ENCODE results near the gene SYPL2.

Gene SYPL2

DNA sequence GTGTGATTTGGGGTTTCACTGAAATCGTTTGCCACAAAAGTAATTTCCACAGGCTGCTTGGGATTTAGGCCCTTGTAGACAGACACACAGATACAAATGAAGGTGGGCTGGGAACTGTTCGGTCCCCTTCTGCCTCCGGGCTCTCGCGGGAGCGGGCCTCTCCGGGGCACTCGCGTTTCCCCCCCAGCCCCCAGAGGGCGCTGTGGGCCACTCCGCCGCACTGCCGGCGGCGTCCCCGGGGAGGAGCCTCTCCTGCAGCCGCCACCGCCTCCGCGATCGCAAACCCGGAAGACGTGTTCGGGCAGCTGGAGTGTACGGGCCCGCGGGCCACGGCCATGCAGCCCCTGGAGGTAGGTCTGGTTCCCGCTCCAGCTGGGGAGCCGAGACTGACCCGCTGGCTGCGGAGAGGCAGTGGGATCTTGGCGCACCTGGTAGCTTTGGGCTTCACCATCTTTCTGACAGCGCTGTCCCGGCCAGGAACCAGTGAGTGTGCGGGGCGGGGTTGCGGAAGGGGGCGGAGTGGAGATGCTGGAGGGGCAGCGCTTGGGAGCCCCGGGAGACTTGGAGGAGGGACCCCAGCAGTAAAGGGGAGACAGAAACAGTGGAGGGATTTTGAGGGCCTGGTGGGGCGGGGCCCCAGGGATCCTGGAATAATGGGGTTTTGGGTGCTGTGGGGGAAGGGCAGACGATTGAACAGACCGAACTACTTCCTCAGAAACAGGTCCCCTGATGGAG lies 27.6 kb downstream of the SYPL2 start, which contains the start of gene CYB561D1:
Gene CYB561D1 (plus strand): TSS at position 290 of the 735 bp plus-strand sequence. CDS start 46 bp downstream, at position 336.
- Mint-ChIP-seq H3K4me1 (peaks cover 51% of the 10 kb centered on the region), H3K27me3 (no peaks in the 10 kb centered on the region), H3K4me3 (peak within 1 kb of the TSS; percentile 96 to 99), H3K27ac (peak within 1 kb of the TSS; percentile 92 to 96), H3K9me3 (no peaks in the 10 kb centered on the region)
- peak; percentile 90 for ATAC-seq
- peak; percentile 91 to 93 for DNase-seq

DNA sequence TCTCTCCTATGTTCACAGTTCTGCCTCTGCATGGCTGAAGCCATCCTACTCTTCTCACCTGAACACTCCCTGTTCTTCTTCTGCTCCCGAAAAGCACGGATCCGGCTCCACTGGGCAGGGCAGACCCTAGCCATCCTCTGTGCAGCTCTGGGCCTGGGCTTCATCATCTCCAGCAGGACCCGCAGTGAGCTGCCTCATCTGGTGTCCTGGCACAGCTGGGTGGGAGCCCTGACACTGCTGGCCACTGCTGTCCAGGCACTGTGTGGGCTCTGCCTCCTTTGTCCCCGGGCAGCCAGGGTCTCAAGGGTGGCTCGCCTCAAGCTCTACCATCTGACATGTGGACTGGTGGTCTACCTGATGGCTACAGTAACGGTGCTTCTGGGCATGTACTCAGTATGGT lies 29.4 kb downstream of the SYPL2 start:
- H3K4me1 Mint-ChIP-seq, result peaks cover 69% of the 10 kb centered on the region
- ATAC-seq (no peak), DNase-seq (no peak)
- no peak overlapping the region for H3K27ac Mint-ChIP-seq
- H3K27me3 Mint-ChIP-seq, result no peaks in the 10 kb centered on the region
- H3K4me3 Mint-ChIP-seq, result peak overlapping the region; percentile 24 to 96
- H3K9me3 Mint-ChIP-seq, result no peaks in the 10 kb centered on the region

DNA sequence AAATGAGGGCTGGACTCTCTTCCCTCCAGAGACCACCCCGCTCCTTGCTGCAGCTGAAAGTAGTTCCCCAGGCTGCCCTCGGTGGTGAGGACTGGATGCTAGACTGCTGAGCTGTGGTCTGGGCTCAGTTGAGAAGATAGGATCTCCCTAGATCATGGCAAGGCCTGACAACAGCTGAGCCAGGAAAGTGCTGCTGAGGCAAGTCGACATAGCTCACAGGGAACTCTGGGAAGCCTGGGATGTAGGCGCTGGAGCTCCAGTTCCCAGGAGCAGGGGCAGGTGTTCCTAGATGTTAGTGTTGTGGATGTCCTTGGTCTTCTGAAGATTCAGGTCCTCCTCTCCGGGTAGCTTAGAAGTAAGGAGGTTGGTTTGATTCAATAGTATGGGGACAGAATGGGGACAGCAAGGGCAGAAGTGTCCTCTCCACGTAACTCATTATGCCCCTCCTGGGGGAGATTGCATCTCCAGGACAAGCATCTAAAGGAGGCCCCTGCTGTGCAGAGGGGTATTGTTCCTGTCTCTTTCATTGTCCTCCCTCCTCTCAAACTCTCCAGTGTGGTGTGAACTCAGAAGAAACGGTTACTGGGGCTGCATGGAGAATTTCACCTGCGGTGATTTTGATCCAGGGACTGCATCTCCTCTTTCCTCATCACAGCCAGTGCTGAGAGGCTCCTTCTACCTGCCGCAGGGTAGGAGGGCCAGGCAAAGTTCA lies 31.3 kb downstream of the SYPL2 start:
- H3K27ac Mint-ChIP-seq, result peak overlapping the region in 1 of 2 donors; percentile 73
- DNase-seq (no peak), ATAC-seq (no peak)
- no peaks in the 10 kb centered on the region for H3K9me3 Mint-ChIP-seq
- H3K4me3 Mint-ChIP-seq, result peak overlapping the region; percentile 41 to 69
- H3K4me1 Mint-ChIP-seq, result peaks cover 87% of the 10 kb centered on the region
- no peaks in the 10 kb centered on the region for H3K27me3 Mint-ChIP-seq

DNA sequence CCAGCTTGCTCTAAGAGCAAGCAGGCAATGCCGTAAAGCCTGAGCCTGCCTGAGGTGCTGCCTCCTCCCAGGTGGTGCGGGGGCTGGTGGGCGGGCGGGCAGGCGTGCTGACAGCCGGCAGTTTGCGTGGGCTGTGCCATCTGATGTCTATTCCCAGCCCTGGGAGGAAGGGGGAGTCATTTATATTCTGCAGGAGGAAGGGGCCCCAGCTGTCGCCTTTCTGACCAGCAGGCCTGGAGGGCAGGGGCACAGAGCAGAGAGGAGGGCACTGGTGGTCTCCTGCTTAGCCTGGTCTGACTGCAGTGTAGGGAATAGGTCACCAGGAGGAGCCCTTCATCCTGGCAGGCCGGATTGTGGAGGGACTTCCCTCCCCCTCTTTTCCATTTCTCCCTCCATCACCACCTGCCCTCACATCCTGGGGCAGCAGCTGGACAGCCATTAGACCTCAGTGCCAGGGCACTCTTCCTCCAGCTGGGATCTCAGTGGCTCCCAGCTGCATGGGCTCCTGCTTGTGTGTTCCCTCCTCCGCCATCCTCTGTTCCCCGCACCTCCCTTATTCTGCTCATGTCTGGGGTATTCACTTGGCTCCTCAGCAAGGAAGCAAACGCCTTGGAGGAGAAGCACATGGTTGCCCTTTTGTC lies 31.9 kb downstream of the SYPL2 start:
- DNase-seq, result no peak
- Mint-ChIP-seq H3K4me3 (peak overlapping the region; percentile 41 to 69), H3K27ac (no peak overlapping the region)

GRCh38 chr1:109499081-109499480 lies 32.7 kb downstream of the SYPL2 start:
- peaks cover 99% of the 10 kb centered on the region for H3K4me1 Mint-ChIP-seq
- peak overlapping the region; percentile 13 to 49 for H3K4me3 Mint-ChIP-seq
- peak overlapping the region in 1 of 2 donors; percentile 29 for H3K27ac Mint-ChIP-seq
- no peaks in the 10 kb centered on the region for H3K9me3 Mint-ChIP-seq
- DNase-seq, result no peak
- H3K27me3 Mint-ChIP-seq, result no peaks in the 10 kb centered on the region
- no peak for ATAC-seq

More for the DNA sequence above, 31.9 kb downstream of the SYPL2 start:
- H3K27me3 Mint-ChIP-seq, result no peaks in the 10 kb centered on the region
- peaks cover 93% of the 10 kb centered on the region for H3K4me1 Mint-ChIP-seq
- ATAC-seq, result no peak
- no peaks in the 10 kb centered on the region for H3K9me3 Mint-ChIP-seq

- Mint-ChIP-seq H3K4me3 (peak overlapping the region; percentile 36 to 49), H3K9me3 (no peaks in the 10 kb centered on the region), H3K4me1 (peaks cover 99% of the 10 kb centered on the region), H3K27me3 (no peaks in the 10 kb centered on the region), H3K27ac (peak overlapping the region; percentile 29 to 68)
- DNase-seq (peak in 1 of 2 donors; percentile 51), ATAC-seq (peak; percentile 28)
These were observed 33.6 kb downstream of the SYPL2 start for GRCh38 chr1:109499661-109500536.

DNA sequence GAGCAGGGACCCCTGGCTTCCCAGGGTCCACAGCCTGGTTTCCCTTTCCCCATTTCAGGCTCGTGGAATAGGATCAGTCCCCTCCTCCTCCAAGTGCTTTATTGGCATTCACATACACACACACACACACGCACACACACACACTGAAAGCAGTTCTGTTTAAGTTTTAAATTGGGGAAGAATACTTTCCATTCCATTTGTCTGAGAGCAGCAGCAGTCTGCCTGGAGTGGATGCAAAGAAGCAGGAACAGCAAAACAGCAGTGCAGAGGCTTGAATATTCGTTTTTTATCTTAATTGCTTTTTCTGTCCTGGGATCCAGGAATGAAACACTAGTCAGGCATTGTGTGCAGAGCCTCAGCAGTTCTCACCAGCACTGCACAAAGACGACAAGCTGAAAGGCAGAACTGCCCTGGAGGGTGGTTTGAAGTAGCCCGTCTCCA lies 34.6 kb downstream of the SYPL2 start:
- H3K4me3 Mint-ChIP-seq, result no peak overlapping the region
- peaks cover 99% of the 10 kb centered on the region for H3K4me1 Mint-ChIP-seq
- ATAC-seq (no peak), DNase-seq (no peak)
- no peaks in the 10 kb centered on the region for H3K27me3 Mint-ChIP-seq
- no peak overlapping the region for H3K27ac Mint-ChIP-seq
- H3K9me3 Mint-ChIP-seq, result no peaks in the 10 kb centered on the region

DNA sequence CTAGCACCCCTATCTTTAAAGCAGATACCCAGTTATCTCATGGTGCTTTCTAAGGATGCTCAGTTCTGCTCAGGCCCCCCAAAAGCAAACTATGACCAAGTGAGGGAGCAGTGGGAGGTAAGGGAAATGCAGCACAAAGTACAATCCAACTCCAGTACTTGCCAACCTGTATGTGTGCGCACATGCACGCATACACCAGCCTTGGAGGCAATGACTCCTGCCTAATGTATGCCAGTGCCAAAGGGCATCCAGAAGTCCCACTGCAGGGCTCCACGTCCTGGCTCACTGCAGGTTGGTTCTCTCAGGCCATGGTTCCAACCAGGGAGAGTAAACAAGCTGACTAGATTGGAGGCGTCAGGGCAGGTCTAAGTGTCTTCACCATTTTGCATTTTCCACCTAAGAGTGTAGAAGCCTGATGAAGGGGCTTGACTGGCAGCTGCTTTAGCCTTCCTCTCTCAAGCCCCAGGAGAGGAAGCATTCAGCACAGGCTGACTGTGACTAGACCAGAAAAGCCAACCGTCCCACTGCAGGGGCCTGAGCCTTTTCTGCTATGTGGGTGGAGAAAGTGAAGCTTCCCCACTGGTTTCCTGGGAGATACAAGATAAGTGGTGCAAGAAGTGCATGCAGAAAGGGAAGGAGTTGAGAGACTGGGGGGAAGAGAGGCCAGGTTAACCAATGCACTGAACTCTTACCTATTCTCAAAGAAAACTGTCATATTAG lies 35.5 kb downstream of the SYPL2 start:
- Mint-ChIP-seq H3K4me3 (peak overlapping the region; percentile 60 to 76), H3K9me3 (no peaks in the 10 kb centered on the region), H3K4me1 (peaks cover 99% of the 10 kb centered on the region), H3K27me3 (no peaks in the 10 kb centered on the region), H3K27ac (peak overlapping the region in 1 of 2 donors; percentile 92)
- no peak for ATAC-seq
- no peak for DNase-seq

GRCh38 chr1:109502364-109502851 lies 36.1 kb downstream of the SYPL2 start:
- peak overlapping the region; percentile 60 to 76 for H3K4me3 Mint-ChIP-seq
- no peaks in the 10 kb centered on the region for H3K27me3 Mint-ChIP-seq
- no peaks in the 10 kb centered on the region for H3K9me3 Mint-ChIP-seq
- peaks cover 99% of the 10 kb centered on the region for H3K4me1 Mint-ChIP-seq
- DNase-seq (no peak), ATAC-seq (peak; percentile 73)
- peak overlapping the region in 1 of 2 donors; percentile 75 for H3K27ac Mint-ChIP-seq

- H3K9me3 Mint-ChIP-seq, result no peaks in the 10 kb centered on the region
- peak overlapping the region; percentile 86 to 94 for H3K27ac Mint-ChIP-seq
- peaks cover 99% of the 10 kb centered on the region for H3K4me1 Mint-ChIP-seq
- H3K4me3 Mint-ChIP-seq, result peak overlapping the region; percentile 63 to 72
- no peak for ATAC-seq
- no peaks in the 10 kb centered on the region for H3K27me3 Mint-ChIP-seq
- DNase-seq, result no peak
These were observed 37.6 kb downstream of the SYPL2 start for GRCh38 chr1:109503935-109504334.

- H3K4me3 Mint-ChIP-seq, result no peak overlapping the region
- no peak for ATAC-seq
- peak overlapping the region in 1 of 2 donors; percentile 71 for H3K27ac Mint-ChIP-seq
- H3K9me3 Mint-ChIP-seq, result no peaks in the 10 kb centered on the region
- peaks cover 95% of the 10 kb centered on the region for H3K4me1 Mint-ChIP-seq
- DNase-seq, result no peak
- no peaks in the 10 kb centered on the region for H3K27me3 Mint-ChIP-seq
These were observed 38.6 kb downstream of the SYPL2 start for GRCh38 chr1:109504974-109505373.

- Mint-ChIP-seq H3K4me1 (peaks cover 85% of the 10 kb centered on the region), H3K4me3 (peak overlapping the region; percentile 89 to 97), H3K27ac (peak overlapping the region; percentile 47 to 51), H3K27me3 (no peaks in the 10 kb centered on the region), H3K9me3 (no peaks in the 10 kb centered on the region)
- ATAC-seq (no peak), DNase-seq (no peak)
These were observed 41.9 kb downstream of the SYPL2 start for GRCh38 chr1:109508001-109508872.

- no peak for DNase-seq
- ATAC-seq, result peak; percentile 30
- Mint-ChIP-seq H3K27me3 (no peaks in the 10 kb centered on the region), H3K27ac (peak overlapping the region; percentile 47 to 94), H3K9me3 (no peaks in the 10 kb centered on the region), H3K4me1 (peaks cover 80% of the 10 kb centered on the region), H3K4me3 (peak overlapping the region; percentile 89 to 97)
These were observed 42.5 kb downstream of the SYPL2 start for GRCh38 chr1:109508873-109509175.
